ENCODE measurements around the gene TUFM.

Gene TUFM

GRCh38 chr16:28836761-28837064, 9.4 kb downstream of the TUFM start:
- Histone ChIP-seq H2AFZ (ENCODE audit: low read depth, low read length) (no peak overlapping the region), H3K27ac (ENCODE audit: low read length) (no peak overlapping the region), H4K20me1 (ENCODE audit: insufficient read depth, low read length) (peaks cover 5% of the 10 kb centered on the region; the same call in 1 of the 2 replicates), H3K27me3 (ENCODE audit: low read depth, low read length) (no peaks in the 10 kb centered on the region), H3K9me3 (ENCODE audit: insufficient read depth, low read length) (no peaks in the 10 kb centered on the region), H3K9ac (ENCODE audit: low read length) (no peak overlapping the region), H3K79me2 (ENCODE audit: low read length) (peaks cover 8% of the 10 kb centered on the region; the same call in 1 of the 2 replicates), H3K4me2 (ENCODE audit: low read length) (no peak overlapping the region), H3K36me3 (replicated peaks; ENCODE audit: low read depth, low read length) (peaks cover 68% of the 10 kb centered on the region), H3K4me3 (ENCODE audit: low read length) (no peak overlapping the region), H3K4me1 (ENCODE audit: low read length) (no peaks in the 10 kb centered on the region)
- TF ChIP-seq EZH2phosphoT487 (IDR thresholded peaks at IDR 0.05; ENCODE audit: low read depth) (no peak), CTCF (IDR thresholded peaks at IDR 0.05; ENCODE audit: low read depth, low read length) (no peak)

GRCh38 chr16:28835864-28836760, 10.0 kb downstream of the TUFM start:
- Histone ChIP-seq H3K9me3 (ENCODE audit: insufficient read depth, low read length) (no peaks in the 10 kb centered on the region), H2AFZ (ENCODE audit: low read depth, low read length) (no peak overlapping the region), H4K20me1 (ENCODE audit: insufficient read depth, low read length) (peaks cover 5% of the 10 kb centered on the region; the same call in 1 of the 2 replicates), H3K27me3 (ENCODE audit: low read depth, low read length) (no peaks in the 10 kb centered on the region), H3K4me3 (ENCODE audit: low read length) (no peak overlapping the region), H3K79me2 (ENCODE audit: low read length) (peaks cover 8% of the 10 kb centered on the region; the same call in 1 of the 2 replicates), H3K27ac (ENCODE audit: low read length) (no peak overlapping the region), H3K9ac (ENCODE audit: low read length) (no peak overlapping the region), H3K4me2 (ENCODE audit: low read length) (no peak overlapping the region), H3K36me3 (replicated peaks; ENCODE audit: low read depth, low read length) (peaks cover 72% of the 10 kb centered on the region), H3K4me1 (ENCODE audit: low read length) (no peaks in the 10 kb centered on the region)
- TF ChIP-seq EZH2phosphoT487 (IDR thresholded peaks at IDR 0.05; ENCODE audit: low read depth): no peak
- TF ChIP-seq CTCF (IDR thresholded peaks at IDR 0.05; ENCODE audit: low read depth, low read length): no peak

DNA sequence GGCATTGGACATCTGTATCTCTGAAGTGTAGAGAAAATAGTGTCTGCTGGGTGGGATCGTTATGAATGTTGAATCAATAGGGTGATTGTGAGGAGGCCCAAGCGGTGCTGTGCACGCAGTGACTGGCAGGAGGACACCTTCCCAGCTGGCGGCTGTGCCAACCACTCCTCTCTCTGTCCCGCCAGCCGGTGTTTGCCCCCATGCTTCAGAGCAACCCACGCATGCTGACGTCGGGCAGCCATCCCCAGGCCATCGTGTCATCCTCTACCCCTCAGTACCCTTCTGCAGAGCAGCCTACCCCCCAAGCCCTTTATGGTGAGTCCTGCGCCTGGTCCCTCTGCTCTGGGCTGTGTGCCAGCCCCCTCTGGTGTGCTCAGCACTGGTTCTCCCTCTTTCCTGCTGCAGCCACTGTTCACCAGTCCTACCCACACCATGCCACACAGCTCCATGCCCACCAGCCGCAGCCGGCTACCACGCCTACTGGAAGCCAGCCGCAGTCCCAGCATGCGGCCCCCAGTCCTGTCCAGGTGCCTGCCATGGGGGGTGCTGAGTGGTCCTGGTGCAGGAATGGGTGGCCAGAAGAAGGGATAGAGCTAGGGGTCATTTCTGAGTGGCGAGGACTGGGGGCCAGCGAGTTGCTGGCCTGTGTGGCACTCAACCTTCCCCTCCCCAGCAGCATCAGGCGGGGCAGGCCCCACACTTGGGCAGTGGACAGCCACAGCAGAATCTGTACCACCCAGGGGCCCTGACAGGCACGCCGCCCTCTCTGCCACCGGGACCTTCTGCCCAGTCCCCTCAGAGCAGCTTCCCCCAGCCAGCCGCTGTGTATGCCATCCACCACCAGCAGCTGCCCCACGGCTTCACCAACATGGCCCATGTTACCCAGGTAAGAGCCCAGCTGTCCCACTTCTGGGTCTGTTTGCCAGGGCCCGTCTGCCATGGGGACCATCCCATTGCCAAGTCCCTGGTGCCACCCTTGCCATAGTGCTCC, 11.0 kb downstream of the TUFM start:
- peaks cover 8% of the 10 kb centered on the region; the same call in 1 of the 2 replicates for H3K79me2 ChIP-seq (ENCODE audit: low read length)
- H3K36me3 ChIP-seq (replicated peaks; ENCODE audit: low read depth, low read length): peaks cover 82% of the 10 kb centered on the region
- TF ChIP-seq CTCF (IDR thresholded peaks at IDR 0.05; ENCODE audit: low read depth, low read length) (no peak), EZH2phosphoT487 (IDR thresholded peaks at IDR 0.05; ENCODE audit: low read depth) (no peak)
- H3K27ac ChIP-seq (ENCODE audit: low read length): no peak overlapping the region
- H3K9ac ChIP-seq (ENCODE audit: low read length): no peak overlapping the region
- no peaks in the 10 kb centered on the region for H3K9me3 ChIP-seq (ENCODE audit: insufficient read depth, low read length)
- H3K4me2 ChIP-seq (ENCODE audit: low read length): no peak overlapping the region
- H3K4me1 ChIP-seq (ENCODE audit: low read length): no peaks in the 10 kb centered on the region
- H3K27me3 ChIP-seq (ENCODE audit: low read depth, low read length): no peaks in the 10 kb centered on the region
- no peak overlapping the region for H2AFZ ChIP-seq (ENCODE audit: low read depth, low read length)
- no peak overlapping the region for H3K4me3 ChIP-seq (ENCODE audit: low read length)
- peaks cover 5% of the 10 kb centered on the region; the same call in 1 of the 2 replicates for H4K20me1 ChIP-seq (ENCODE audit: insufficient read depth, low read length)

DNA sequence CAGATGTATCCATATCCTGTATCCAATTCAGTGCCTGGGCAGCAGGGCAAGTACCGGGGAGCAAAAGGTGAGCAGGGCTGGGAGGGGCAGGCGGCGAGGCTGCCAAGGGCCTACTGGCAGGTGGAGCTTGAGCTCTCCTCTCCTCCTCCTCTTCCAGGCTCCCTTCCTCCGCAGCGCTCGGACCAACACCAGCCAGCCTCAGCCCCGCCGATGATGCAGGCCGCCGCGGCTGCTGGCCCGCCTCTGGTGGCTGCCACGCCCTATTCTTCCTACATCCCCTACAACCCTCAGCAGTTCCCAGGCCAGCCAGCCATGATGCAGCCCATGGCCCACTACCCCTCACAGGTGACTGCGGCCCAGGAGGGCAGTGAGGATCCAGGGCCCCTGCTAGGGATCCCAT, 11.8 kb downstream of the TUFM start:
- Histone ChIP-seq H3K4me2 (ENCODE audit: low read length) (no peak overlapping the region), H3K79me2 (ENCODE audit: low read length) (peaks cover 14% of the 10 kb centered on the region; the same call in 1 of the 2 replicates), H4K20me1 (ENCODE audit: insufficient read depth, low read length) (peaks cover 5% of the 10 kb centered on the region; the same call in 1 of the 2 replicates), H3K4me1 (ENCODE audit: low read length) (no peaks in the 10 kb centered on the region), H3K9me3 (ENCODE audit: insufficient read depth, low read length) (no peaks in the 10 kb centered on the region), H3K36me3 (replicated peaks; ENCODE audit: low read depth, low read length) (peaks cover 90% of the 10 kb centered on the region), H3K27ac (ENCODE audit: low read length) (no peak overlapping the region), H2AFZ (ENCODE audit: low read depth, low read length) (no peak overlapping the region), H3K27me3 (ENCODE audit: low read depth, low read length) (no peaks in the 10 kb centered on the region), H3K9ac (ENCODE audit: low read length) (no peak overlapping the region), H3K4me3 (ENCODE audit: low read length) (no peak overlapping the region)
- TF ChIP-seq EZH2phosphoT487 (IDR thresholded peaks at IDR 0.05; ENCODE audit: low read depth): no peak
- no peak for TF ChIP-seq CTCF (IDR thresholded peaks at IDR 0.05; ENCODE audit: low read depth, low read length)

Data from OCI-LY3 (cell line).